Measurements from ENCODE around the gene ZNF578.
A peak's percentile ranks its signal among the peaks of the same experiment; 100 is the strongest.
"Not testable (repeated sequence)": the region's sequence is repeated elsewhere in the genome, so short reads cannot be mapped to it uniquely, and the experiment has no call there.

Gene ZNF578

DNA sequence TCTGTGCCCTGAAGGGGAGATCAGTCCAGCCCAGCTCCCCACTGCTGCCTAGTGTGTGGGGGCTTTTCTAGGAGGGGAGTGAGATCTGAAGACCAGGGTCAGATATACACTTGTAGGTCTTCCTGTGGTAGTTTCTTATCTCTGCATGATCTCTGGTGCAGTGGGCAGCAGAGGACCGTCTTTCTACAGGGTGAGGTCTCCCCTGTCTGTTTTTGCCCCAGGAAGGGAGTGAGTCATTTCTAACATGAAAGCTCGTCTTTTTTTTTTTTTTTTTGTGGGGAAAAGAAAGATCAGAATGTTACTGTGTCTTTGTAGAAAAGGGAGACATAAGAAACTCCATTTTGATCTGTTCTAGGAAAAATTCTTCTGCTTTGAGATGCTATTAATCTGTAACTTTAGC is 65.3 kb downstream of the ZNF578 start:
- no peak for DNase-seq

DNA sequence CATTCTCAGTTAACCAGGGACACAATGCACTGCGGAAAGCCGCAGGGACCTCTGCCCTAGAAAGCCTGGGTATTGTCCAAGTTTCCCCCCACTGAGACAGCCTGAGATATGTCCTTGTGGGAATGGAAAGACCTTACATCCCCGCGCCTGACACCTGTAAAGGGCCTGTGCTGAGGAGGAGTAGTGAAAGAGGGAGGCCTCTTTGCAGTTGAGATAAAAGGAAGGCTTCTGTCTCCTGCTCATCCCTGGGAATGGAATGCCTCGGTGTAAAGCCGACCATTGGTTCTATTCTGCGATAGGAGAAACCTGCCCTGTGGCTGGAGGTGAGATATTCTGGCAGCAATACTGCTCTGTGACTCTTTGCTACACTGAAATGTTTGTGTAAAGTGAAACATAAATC is 65.8 kb downstream of the ZNF578 start:
- DNase-seq, result not testable (repeated sequence)

- DNase-seq, result no peak
Measured at GRCh38 chr19:52520013-52520412, 66.7 kb downstream of the ZNF578 start.

GRCh38 chr19:52522551-52522950 is 69.2 kb downstream of the ZNF578 start:
- no peak for DNase-seq

DNA sequence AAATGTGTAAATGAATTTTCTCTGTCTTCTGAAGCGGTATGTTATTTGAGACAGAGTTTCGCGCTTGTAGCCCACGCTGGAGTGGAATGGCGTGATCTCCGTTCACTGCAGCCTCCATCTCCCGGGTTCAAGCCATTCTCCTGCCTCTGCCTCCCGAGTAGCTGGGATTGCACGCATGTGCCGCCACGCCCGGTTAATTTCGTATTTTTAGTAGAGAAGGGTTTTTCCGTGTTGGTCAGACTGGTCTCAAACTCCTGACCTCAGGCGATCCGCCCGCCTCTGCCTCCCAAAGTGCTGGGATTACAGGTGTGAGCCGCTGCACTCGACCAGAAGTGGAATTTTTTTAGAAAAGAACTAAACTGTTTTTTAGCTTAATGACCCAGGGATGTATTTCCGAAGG is 70.7 kb downstream of the ZNF578 start:
- no peak for DNase-seq

DNA sequence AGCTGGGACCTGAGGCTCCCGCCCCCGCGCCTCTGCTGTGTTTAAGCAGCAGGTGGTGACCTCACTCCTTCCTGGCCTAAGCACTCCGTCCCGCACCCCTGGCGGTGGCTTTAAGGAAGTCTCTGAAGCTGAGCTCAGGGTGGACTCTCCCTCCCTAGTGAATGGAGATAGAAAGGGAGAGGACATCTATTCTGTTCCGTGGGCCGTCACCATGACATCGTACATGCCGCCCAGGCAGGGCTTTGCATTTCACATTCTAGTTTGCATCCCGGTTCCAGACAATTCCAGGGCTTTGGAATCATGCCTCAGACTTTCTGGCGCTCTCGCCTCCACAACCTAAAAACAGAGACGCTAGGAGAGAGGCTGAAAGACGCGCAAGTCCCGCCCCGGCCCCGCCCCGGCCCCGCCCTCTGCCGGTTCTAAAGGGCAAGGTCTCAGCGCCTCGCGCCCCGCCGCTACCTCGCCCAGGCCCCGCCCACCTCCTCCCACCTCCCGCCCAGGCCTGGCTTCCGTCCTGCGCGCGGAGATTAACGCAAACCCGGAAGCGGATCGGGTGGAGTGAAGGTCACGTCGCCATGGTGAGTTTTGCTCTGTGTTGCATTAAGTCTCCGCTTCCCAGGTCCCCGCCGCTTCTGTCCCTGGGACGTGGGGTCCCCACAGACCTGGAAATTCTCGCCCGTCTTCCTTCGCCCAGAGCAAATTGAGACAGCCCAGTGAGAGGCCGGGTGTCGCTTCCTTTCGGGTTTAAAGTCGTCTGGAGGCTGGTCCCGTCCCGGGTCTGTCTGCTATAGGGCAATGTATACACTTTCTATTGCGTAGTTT is 74.0 kb downstream of the ZNF578 start, which contains the start of gene ZNF808:
Gene ZNF808, plus strand, starts transcription at position 535 of the 822 bp plus-strand sequence. CDS start 15,617 bp downstream, outside the sequence.
- peak; percentile 86 for DNase-seq

GRCh38 chr19:52527956-52528351 is 74.6 kb downstream of the ZNF578 start:
- no peak for DNase-seq

DNA sequence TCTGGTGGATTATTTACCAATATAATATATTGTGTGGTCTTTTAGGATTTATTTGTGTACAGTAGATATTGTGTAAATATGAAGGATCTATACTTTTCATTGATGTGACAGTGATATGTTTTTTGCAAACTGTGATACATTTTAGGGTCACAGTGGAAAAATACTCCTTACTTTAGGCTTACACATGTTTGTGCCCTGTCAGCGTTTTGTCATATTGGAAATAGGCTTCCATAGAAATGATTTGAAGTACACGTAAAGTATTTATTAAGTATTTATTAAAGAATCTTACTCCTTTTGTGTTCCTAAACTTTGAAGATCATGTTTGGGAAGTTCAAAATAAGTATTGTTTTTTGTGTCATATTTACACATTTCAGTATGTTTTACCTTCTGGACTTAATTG is 79.1 kb downstream of the ZNF578 start:
- no peak for DNase-seq

- no peak for DNase-seq
Measured at GRCh38 chr19:52533901-52534300, 80.5 kb downstream of the ZNF578 start.

DNA sequence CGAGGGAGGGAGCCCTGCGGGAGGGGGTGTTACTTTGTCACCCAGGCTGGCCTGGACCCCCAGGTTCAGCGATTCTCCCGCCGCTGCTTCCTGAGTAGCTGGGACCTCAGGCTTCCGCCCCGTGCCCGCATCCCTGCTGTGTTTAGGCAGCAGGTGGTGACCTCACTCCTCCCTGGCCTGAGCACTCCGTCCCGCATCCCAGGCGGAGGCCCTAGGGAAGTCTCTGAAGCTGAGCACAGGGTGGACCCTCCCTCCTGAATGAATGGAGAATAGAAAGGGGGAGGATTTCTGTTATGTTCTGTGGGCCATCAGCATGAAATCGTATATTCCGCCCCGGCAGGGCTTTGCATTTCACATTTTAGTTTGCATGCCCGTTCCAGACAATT is 82.0 kb downstream of the ZNF578 start:
- not testable (repeated sequence) for DNase-seq

DNA sequence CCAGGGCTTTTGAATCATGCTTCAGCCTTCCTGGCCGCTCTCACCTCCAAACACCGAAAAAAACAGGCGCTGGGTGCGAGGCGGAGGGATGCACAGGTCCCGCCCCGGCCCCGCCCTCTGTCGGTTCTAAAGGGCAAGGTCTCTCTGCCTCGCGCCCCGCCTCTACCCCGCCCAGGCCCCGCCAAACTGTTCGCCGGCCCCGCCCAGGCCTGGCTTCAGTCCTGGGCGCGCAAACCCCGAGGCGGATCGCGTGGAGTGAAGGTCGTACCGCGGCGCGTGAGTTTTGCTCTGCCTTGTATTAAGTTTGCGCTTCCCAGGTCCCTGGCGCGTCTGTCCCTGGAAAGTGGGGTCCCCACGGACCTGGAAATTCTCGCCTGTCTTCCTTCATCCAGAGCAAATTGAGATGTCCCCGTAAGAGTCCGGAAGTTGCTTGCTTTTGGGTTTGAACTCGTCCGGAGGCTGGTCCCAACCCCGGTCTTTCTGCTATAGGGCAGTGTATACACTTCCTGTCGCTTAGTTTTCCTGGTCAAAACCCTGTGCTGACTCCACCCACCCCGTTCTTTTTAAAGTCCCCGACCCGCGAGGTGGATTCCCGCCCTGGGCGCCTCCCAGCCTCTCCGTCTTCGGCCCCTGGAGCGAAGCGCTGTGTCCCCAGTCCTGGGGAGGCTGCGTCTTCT is 82.6 kb downstream of the ZNF578 start:
- peak; percentile 67 for DNase-seq

- no peak for DNase-seq
Measured at GRCh38 chr19:52536448-52536800, 83.1 kb downstream of the ZNF578 start.

- not testable (repeated sequence) for DNase-seq
Measured at GRCh38 chr19:52538815-52539214, 85.5 kb downstream of the ZNF578 start.

- not testable (repeated sequence) for DNase-seq
Measured at GRCh38 chr19:52541176-52541575, 87.8 kb downstream of the ZNF578 start.

DNA sequence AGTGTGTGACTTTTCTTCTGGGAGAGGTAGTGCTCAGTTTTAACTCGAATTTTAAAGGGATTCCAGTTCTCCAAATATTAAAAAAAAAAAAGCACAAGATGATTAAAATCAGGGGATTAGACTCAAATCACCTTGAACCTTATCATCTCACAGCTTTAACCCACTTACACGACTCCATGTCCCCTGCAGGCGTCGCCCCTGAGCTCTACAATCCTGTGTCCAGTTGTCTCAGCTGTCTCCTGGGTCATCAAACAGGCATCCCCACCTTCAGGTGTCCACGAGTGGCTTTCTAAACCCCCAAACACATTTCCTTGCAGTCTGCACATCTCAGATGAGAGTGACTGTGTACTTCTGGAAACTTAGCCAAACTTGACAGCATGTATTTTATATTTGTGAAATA is 88.3 kb downstream of the ZNF578 start:
- DNase-seq, result no peak

- DNase-seq, result not testable (repeated sequence)
Measured at GRCh38 chr19:52542541-52542940, 89.2 kb downstream of the ZNF578 start.

GRCh38 chr19:52542984-52543664 is 89.8 kb downstream of the ZNF578 start:
- DNase-seq, result no peak

DNA sequence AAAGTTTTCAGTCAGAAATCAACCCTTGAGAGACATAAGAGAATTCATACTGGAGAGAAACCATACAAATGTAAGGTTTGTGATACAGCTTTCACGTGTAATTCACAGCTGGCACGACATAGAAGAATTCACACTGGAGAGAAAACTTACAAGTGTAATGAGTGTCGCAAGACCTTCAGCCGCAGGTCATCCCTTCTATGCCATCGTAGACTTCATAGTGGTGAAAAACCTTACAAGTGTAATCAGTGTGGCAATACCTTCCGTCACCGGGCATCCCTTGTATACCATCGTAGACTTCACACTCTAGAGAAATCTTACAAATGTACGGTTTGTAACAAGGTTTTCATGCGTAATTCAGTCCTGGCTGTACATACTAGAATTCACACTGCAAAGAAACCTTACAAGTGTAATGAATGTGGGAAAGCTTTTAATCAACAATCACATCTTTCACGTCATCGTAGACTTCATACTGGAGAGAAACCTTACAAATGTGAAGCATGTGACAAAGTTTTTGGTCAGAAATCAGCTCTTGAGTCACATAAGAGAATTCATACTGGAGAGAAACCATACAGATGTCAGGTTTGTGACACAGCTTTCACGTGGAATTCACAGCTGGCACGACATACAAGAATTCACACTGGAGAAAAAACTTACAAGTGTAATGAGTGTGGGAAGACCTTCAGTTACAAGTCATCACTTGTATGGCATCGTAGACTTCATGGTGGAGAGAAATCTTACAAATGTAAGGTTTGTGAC is 101.0 kb downstream of the ZNF578 start:
- DNase-seq, result no peak

DNA sequence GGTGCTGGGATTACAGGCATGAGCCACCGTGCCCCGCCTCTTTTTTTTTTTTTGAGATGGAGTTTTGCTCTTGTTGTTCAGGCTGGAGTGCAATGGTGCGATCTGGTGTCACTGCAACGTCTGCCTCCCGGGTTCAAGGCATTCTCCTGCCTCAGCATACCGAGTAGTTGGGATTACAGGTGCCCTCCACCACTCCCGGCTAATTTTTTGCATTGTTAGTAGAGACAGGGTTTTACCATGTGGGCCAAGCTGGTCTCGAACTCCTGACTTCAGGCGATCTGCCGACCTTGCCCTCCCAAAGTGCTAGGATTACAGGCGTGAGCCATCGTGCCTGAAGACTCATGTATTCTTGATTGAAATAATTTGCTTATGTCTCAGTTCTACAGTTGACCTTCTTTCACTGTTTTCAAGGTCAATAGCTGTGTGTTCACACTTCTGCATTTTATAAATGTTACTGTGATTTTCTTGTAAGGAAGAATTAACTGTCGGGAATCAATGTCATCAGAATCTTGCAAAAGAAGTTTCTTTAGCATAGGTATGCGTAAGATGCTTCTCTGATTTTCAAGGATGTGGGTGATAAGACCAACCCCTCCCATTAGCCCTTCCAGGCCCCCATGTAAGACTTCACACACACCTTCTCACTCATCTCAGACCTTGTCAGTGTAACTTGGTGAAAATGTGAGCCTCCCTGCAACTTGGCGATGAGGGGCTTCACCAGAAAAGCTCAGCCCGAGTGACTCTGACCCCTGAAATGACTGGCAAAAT is 104.1 kb downstream of the ZNF578 start:
- DNase-seq, result no peak

- not testable (repeated sequence) for DNase-seq
Measured at GRCh38 chr19:52558732-52559445, 105.5 kb downstream of the ZNF578 start.

DNA sequence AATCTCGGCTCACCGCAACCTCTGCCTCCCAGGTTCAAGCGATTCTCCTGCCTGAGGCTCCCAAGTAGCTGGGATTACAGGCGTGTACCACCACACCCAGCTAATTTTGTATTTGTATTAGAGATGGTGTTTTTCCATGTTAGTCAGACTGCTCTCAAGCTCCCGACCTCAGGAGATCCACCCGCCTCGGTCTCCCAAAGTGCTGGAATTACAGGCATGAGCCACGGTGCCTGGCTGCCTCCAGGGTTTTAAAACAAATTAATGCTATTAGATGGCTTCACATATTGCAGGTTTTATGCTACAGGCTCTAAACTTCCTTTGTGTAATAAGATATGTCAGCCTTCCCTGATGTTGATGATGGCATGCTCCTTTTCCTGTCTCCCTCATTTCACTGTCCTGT is 108.3 kb downstream of the ZNF578 start:
- DNase-seq, result not testable (repeated sequence)

Data from fibroblast of upper back skin (primary cell).